GM12878 (cell line): ENCODE measurements around the gene HPSE2.
A peak's percentile ranks its signal among the peaks of the same experiment; 100 is the strongest.

ENCODE experiments used
- ATF3 ChIP-seq: IDR thresholded peaks from 2 replicates; pipeline ENCODE4 v1.6.1; 2011; ENCODE audit warnings: low read depth, mild to moderate bottlenecking, low read length, moderate library complexity, borderline replicate concordance; ENCODE audit errors: extremely low read depth
- BHLHE40 ChIP-seq, 2 experiments: fragments of 450-650 bp in 1 of 2; IDR thresholded peaks; 2 replicates each; pipeline ENCODE4 v1.6.1; 2011 to 2017; ENCODE audit warnings: low read depth in 2 of 2, borderline replicate concordance in 1 of 2, improper control_type of control experiment in 1 of 2, low read length in 1 of 2, mild to moderate bottlenecking in 1 of 2
- CREM ChIP-seq: IDR thresholded peaks from 2 replicates; pipeline ENCODE4 v1.6.1; 2014; ENCODE audit warnings: antibody characterized with exemption, low read depth
- NFIC ChIP-seq: IDR thresholded peaks from 2 replicates; pipeline ENCODE4 v1.6.1; 2012; ENCODE audit warnings: low read depth, mild to moderate bottlenecking, inconsistent platforms, low read length, moderate library complexity
- PAX5 ChIP-seq: IDR thresholded peaks from 2 replicates; pipeline ENCODE4 v1.6.1; 2011; ENCODE audit warnings: low read depth, low read length, borderline replicate concordance
- POLR2A ChIP-seq: IDR thresholded peaks from 2 replicates; pipeline ENCODE4 v1.6.1; 2011; ENCODE audit warnings: low read depth, mild to moderate bottlenecking, low read length
- SREBF1 ChIP-seq: IDR thresholded peaks from 2 replicates; pipeline ENCODE4 v1.6.1; 2012; ENCODE audit warnings: mild to moderate bottlenecking, low read length
- SRF ChIP-seq, 2 experiments: IDR thresholded peaks; 2 replicates each; pipeline ENCODE4 v1.6.1; 2011; ENCODE audit warnings: low read depth in 2 of 2, low read length in 2 of 2, mild to moderate bottlenecking in 1 of 2, moderate library complexity in 1 of 2
- USF2 ChIP-seq: IDR thresholded peaks from 2 replicates; pipeline ENCODE4 v1.6.1; 2011; ENCODE audit warnings: low read depth, low read length, improper control_type of control experiment, borderline replicate concordance
- ZNF217 ChIP-seq: fragments of 450-650 bp; IDR thresholded peaks from 2 replicates; pipeline ENCODE4 v1.6.1; 2017; ENCODE audit warnings: antibody characterized with exemption, mild to moderate bottlenecking
- ZNF384 ChIP-seq: IDR thresholded peaks from 2 replicates; pipeline ENCODE4 v1.6.1; 2012; ENCODE audit warnings: low read depth, mild to moderate bottlenecking, low read length, improper control_type of control experiment, borderline replicate concordance
- TF ChIP-seq, protein P1 (sequence below), 3 experiments: IDR thresholded peaks in 2 of 3; conservative IDR thresholded peaks in 1 of 3; 2 replicates each; pipeline ENCODE4 v1.5.1; 2011; ENCODE audit warnings: low read depth in 3 of 3, low read length in 3 of 3, mild to moderate bottlenecking in 3 of 3, control low read depth in 2 of 3, moderate library complexity in 2 of 3, inconsistent platforms in 1 of 3, mixed read lengths in 1 of 3; ENCODE audit not compliant: control insufficient read depth in 2 of 3, insufficient read depth in 1 of 3; ENCODE audit errors: extremely low read depth in 1 of 3
- TF ChIP-seq, protein P2 (sequence below): fragments of 450-650 bp; IDR thresholded peaks from 2 replicates; pipeline ENCODE4 v1.6.1; 2017; ENCODE audit warnings: antibody characterized with exemption, mild to moderate bottlenecking, moderate library complexity

- TF ChIP-seq POLR2A (no peak), ATF3 (no peak), NFIC (no peak), SREBF1 (no peak), USF2 (no peak), SRF (IDR thresholded peaks at IDR 0.05; ENCODE audit: low read depth in 2 of 2, low read length in 2 of 2) (no peak), CREM (no peak), BHLHE40 (IDR thresholded peaks at IDR 0.05; ENCODE audit: borderline replicate concordance in 1 of 2, low read depth in 2 of 2, low read length in 1 of 2) (no peak), ZNF217 (no peak), ZNF384 (no peak), PAX5 (no peak)
- TF ChIP-seq, protein P1, sequence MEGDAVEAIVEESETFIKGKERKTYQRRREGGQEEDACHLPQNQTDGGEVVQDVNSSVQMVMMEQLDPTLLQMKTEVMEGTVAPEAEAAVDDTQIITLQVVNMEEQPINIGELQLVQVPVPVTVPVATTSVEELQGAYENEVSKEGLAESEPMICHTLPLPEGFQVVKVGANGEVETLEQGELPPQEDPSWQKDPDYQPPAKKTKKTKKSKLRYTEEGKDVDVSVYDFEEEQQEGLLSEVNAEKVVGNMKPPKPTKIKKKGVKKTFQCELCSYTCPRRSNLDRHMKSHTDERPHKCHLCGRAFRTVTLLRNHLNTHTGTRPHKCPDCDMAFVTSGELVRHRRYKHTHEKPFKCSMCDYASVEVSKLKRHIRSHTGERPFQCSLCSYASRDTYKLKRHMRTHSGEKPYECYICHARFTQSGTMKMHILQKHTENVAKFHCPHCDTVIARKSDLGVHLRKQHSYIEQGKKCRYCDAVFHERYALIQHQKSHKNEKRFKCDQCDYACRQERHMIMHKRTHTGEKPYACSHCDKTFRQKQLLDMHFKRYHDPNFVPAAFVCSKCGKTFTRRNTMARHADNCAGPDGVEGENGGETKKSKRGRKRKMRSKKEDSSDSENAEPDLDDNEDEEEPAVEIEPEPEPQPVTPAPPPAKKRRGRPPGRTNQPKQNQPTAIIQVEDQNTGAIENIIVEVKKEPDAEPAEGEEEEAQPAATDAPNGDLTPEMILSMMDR (IDR thresholded peaks at IDR 0.05 in 2 of 3, conservative IDR thresholded peaks at IDR 0.05 in 1 of 3; ENCODE audit: control insufficient read depth in 2 of 3, extremely low read depth in 1 of 3, insufficient read depth in 1 of 3, low read depth in 3 of 3, low read length in 3 of 3) = peak; percentile 15 to 33 (median 27); a peak in 3 of 6 replicates
- TF ChIP-seq, protein P2, sequence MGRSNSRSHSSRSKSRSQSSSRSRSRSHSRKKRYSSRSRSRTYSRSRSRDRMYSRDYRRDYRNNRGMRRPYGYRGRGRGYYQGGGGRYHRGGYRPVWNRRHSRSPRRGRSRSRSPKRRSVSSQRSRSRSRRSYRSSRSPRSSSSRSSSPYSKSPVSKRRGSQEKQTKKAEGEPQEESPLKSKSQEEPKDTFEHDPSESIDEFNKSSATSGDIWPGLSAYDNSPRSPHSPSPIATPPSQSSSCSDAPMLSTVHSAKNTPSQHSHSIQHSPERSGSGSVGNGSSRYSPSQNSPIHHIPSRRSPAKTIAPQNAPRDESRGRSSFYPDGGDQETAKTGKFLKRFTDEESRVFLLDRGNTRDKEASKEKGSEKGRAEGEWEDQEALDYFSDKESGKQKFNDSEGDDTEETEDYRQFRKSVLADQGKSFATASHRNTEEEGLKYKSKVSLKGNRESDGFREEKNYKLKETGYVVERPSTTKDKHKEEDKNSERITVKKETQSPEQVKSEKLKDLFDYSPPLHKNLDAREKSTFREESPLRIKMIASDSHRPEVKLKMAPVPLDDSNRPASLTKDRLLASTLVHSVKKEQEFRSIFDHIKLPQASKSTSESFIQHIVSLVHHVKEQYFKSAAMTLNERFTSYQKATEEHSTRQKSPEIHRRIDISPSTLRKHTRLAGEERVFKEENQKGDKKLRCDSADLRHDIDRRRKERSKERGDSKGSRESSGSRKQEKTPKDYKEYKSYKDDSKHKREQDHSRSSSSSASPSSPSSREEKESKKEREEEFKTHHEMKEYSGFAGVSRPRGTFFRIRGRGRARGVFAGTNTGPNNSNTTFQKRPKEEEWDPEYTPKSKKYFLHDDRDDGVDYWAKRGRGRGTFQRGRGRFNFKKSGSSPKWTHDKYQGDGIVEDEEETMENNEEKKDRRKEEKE = no peak
These were observed 444.8 kb downstream of the HPSE2 start for GRCh38 chr10:98790817-98791216.
